Endodermal cell (in vitro differentiated cells): Measurements from ENCODE around the gene SMIM35. TPM values are rescaled to one million over a fixed set of nuclear protein-coding genes. Genes with fewer than 3 reads are reported as not detected.

Experiments
- DNase-seq: peaks from one replicate; pipeline ENCODE4 v3.0.0-alpha.2; 2017
- H3K27ac ChIP-seq: 2 replicates; pipeline ENCODE4 v1.5.1; 2013; ENCODE audit warnings: mild to moderate bottlenecking, low read depth, low read length, moderate library complexity
- H3K27me3 ChIP-seq: 2 replicates; pipeline ENCODE4 v1.6.1; 2013; ENCODE audit warnings: mild to moderate bottlenecking, low read length, moderate library complexity; ENCODE audit not compliant: insufficient read depth, control insufficient read depth, poor library complexity, severe bottlenecking
- H3K36me3 ChIP-seq: 2 replicates; pipeline ENCODE4 v1.7.0; 2013; ENCODE audit warnings: mild to moderate bottlenecking, low read length, moderate library complexity; ENCODE audit not compliant: control insufficient read depth, insufficient read depth
- H3K4me1 ChIP-seq: one replicate; pipeline ENCODE4 v1.7.0; 2013; ENCODE audit warnings: low read length; ENCODE audit not compliant: control insufficient read depth, insufficient read depth
- H3K4me3 ChIP-seq: 2 replicates; pipeline ENCODE4 v1.5.1; 2013; ENCODE audit warnings: mild to moderate bottlenecking, low read length, moderate library complexity
- H3K9ac ChIP-seq: 2 replicates; pipeline ENCODE4 v1.6.1; 2013; ENCODE audit warnings: mild to moderate bottlenecking, low read length, moderate library complexity; ENCODE audit not compliant: poor library complexity, severe bottlenecking; ENCODE audit errors: extremely low read depth
- H3K9me3 ChIP-seq: 2 replicates; pipeline ENCODE4 v1.6.1; 2013; ENCODE audit warnings: mild to moderate bottlenecking, low read length, moderate library complexity; ENCODE audit not compliant: control insufficient read depth
- H3K27ac Mint-ChIP-seq: 2 replicates; pipeline ENCODE4 v1.8.0; 2020; ENCODE audit warnings: mixed read lengths
- H3K27me3 Mint-ChIP-seq: 2 replicates; pipeline ENCODE4 v1.8.0; 2021; ENCODE audit warnings: mild to moderate bottlenecking, mixed read lengths; ENCODE audit not compliant: insufficient read depth
- H3K36me3 Mint-ChIP-seq: 2 replicates; pipeline ENCODE4 v1.8.0; 2020; ENCODE audit warnings: low read depth, mixed read lengths
- H3K4me1 Mint-ChIP-seq: 2 replicates; pipeline ENCODE4 v1.8.0; 2020; ENCODE audit warnings: mixed read lengths
- H3K4me3 Mint-ChIP-seq: 2 replicates; pipeline ENCODE4 v1.8.0; 2020; ENCODE audit warnings: mild to moderate bottlenecking, moderate library complexity, mixed read lengths
- H3K9me3 Mint-ChIP-seq: 2 replicates; pipeline ENCODE4 v1.8.0; 2020; ENCODE audit warnings: mild to moderate bottlenecking, mixed read lengths
- CTCF ChIP-seq: fragments of 200-600 bp; sonication (generic); conservative IDR thresholded peaks from 2 replicates; pipeline ENCODE4 v1.5.0; 2021; ENCODE audit warnings: antibody characterized with exemption, mild to moderate bottlenecking
- WGBS, 2 experiments: methylation state at CpG; one replicate each; pipeline versions ENCODE4 v1.1.5 to v1.1.7; 2013; ENCODE audit warnings: missing lambda C conversion rate in 2 of 2, mixed read lengths in 1 of 2; ENCODE audit not compliant: insufficient coverage in 1 of 2, insufficient read length in 1 of 2; 5-methylcytosine and 5-hydroxymethylcytosine counted together
- total RNA-seq, 2 donors: library from RNA; stranded (reverse); fragmentation: NEBNext Ultra II Directional in 1 of 2; extraction: Animal tissue kit (Norgen Biotek cat#: 25700) in 1 of 2; gene quantifications; 2 replicates in 1 of 2; 3 replicates in 1 of 2; pipeline ENCODE4 v1.2.1, GENCODE V29; 2021

SMIM35 gene
- total RNA-seq, 2 donors from 2014 or later = not detected

GRCh38 chr11:118028626-118029025, 58.1 kb downstream of the SMIM35 start:
- no peak overlapping the region for H3K27ac ChIP-seq
- H3K4me3 Mint-ChIP-seq = no peak overlapping the region
- no peak overlapping the region for H3K4me3 ChIP-seq
- H3K36me3 ChIP-seq = no peaks in the 10 kb centered on the region
- no peaks in the 10 kb centered on the region for H3K4me1 ChIP-seq
- H3K9me3 Mint-ChIP-seq = peaks cover 2% of the 10 kb centered on the region
- no peak for TF ChIP-seq CTCF
- no peaks in the 10 kb centered on the region for H3K27me3 ChIP-seq
- 91 to 97% methylated on average over 3 of the region's 3 CpGs for WGBS, 2 experiments
- H3K9ac ChIP-seq = no peak overlapping the region
- no peaks in the 10 kb centered on the region for H3K9me3 ChIP-seq
- H3K27me3 Mint-ChIP-seq = peaks cover 8% of the 10 kb centered on the region
- no peak for DNase-seq
- H3K4me1 Mint-ChIP-seq = no peaks in the 10 kb centered on the region
- H3K36me3 Mint-ChIP-seq = no peaks in the 10 kb centered on the region
- no peak overlapping the region for H3K27ac Mint-ChIP-seq

DNA sequence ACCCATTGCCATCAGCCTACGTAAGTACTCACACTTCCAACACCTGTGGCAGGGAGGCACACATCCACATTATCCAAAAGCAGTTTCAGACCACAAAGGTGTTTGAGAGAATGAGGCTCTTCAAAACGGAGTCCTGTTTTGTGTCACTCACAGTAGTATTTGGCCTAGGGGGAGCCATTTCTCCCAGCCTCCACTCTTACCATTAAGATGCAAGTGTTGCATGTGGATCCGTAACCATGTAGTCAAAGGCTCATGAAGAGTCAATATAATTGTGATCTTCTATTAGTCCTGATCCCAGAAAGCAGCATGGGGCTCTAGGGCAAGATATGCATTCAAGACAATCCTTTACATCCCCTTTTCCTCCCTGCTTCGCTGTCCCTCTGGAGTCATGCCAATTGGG, 59.1 kb downstream of the SMIM35 start:
- DNase-seq = no peak
- H3K27me3 Mint-ChIP-seq = peaks cover 8% of the 10 kb centered on the region
- Histone ChIP-seq H3K4me1 (no peaks in the 10 kb centered on the region), H3K36me3 (no peaks in the 10 kb centered on the region), H3K27me3 (no peaks in the 10 kb centered on the region), H3K9ac (no peak overlapping the region), H3K9me3 (no peaks in the 10 kb centered on the region), H3K27ac (no peak overlapping the region), H3K4me3 (no peak overlapping the region)
- H3K27ac Mint-ChIP-seq = no peak overlapping the region
- WGBS, 2 experiments = 60 to 88% methylated on average over 1 to 4 of the region's 4 CpGs
- peaks cover 2% of the 10 kb centered on the region for H3K9me3 Mint-ChIP-seq
- H3K36me3 Mint-ChIP-seq = no peaks in the 10 kb centered on the region
- H3K4me1 Mint-ChIP-seq = no peaks in the 10 kb centered on the region
- peak; percentile 46 for TF ChIP-seq CTCF
- no peak overlapping the region for H3K4me3 Mint-ChIP-seq

- Mint-ChIP-seq H3K27me3 (peaks cover 21% of the 10 kb centered on the region), H3K4me1 (no peaks in the 10 kb centered on the region), H3K4me3 (no peak overlapping the region), H3K27ac (no peak overlapping the region), H3K36me3 (no peaks in the 10 kb centered on the region), H3K9me3 (peaks cover 8% of the 10 kb centered on the region)
- Histone ChIP-seq H3K36me3 (no peaks in the 10 kb centered on the region), H3K9me3 (no peaks in the 10 kb centered on the region), H3K4me3 (no peak overlapping the region), H3K27me3 (no peaks in the 10 kb centered on the region), H3K4me1 (no peaks in the 10 kb centered on the region), H3K27ac (no peak overlapping the region), H3K9ac (no peak overlapping the region)
- no peak for DNase-seq
- no peak for TF ChIP-seq CTCF
- no CpG with 5 or more reads among the region's 1 CpG for WGBS, 2 experiments
These were observed 65.6 kb downstream of the SMIM35 start for GRCh38 chr11:118021146-118021545.
